ENCODE results near the gene ERGIC1. TPM values are rescaled to one million over a fixed set of nuclear protein-coding genes. Genes with fewer than 3 reads are reported as not detected.

Gene ERGIC1
- total and polyA plus RNA-seq, 2 of the 8 experiments (the other 6 are each of a cell fraction or from before 2014, with no cell fraction given) = 95.3 to 106 TPM

GRCh38 chr5:172821340-172821985 is 12.6 kb upstream of the ERGIC1 start:
- no peaks in the 10 kb centered on the region for H3K79me2 ChIP-seq (ENCODE audit: control insufficient read depth in 1 of 2, insufficient read depth in 2 of 2, low read length in 2 of 2)
- DNase-seq (ENCODE audit: low read depth in 1 of 2, low spot score in 2 of 2) = no peak
- no peak overlapping the region for H3K27ac ChIP-seq (ENCODE audit: low read depth, low read length)
- no peak overlapping the region for H2BK120ac ChIP-seq (replicated peaks; ENCODE audit: low read depth, low read length)
- H3K4me1 ChIP-seq (replicated peaks in 1 of 4; ENCODE audit: control insufficient read depth in 3 of 4, insufficient read depth in 4 of 4, low read length in 3 of 4) = peaks cover 0 to 3% (median 0%) of the 10 kb centered on the region in 4 experiments; a peak in 1 of 7 replicates
- no peaks in the 10 kb centered on the region for H3K79me1 ChIP-seq (ENCODE audit: low read depth, low read length)
- no peak overlapping the region for H2AK5ac ChIP-seq (ENCODE audit: low read depth, low read length)
- H4K5ac ChIP-seq (ENCODE audit: insufficient read length, low read depth, low read length) = no peak overlapping the region
- CTCF ChIA-PET (ENCODE audit: partially characterized antibody) = interaction anchor here (1.0 to 1.5 kb wide), 6 partner anchors 11 to 201 kb away, joined by 3 to 6 read pairs (median 4); partner anchors contain the start of gene DUSP1
- H4K91ac ChIP-seq (replicated peaks; ENCODE audit: insufficient read length, low read length) = no peak overlapping the region
- H3K4ac ChIP-seq (replicated peaks; ENCODE audit: insufficient read length, low read depth, low read length) = no peak overlapping the region
- H2BK15ac ChIP-seq (ENCODE audit: low read length) = no peak overlapping the region
- no peak overlapping the region for H3K9ac ChIP-seq (replicated peaks in 1 of 4; ENCODE audit: extremely low read depth in 1 of 4, low read depth in 3 of 4, low read length in 3 of 4)
- H3K14ac ChIP-seq (ENCODE audit: insufficient read length) = no peak overlapping the region
- no peak overlapping the region for H2BK5ac ChIP-seq (ENCODE audit: low read depth, low read length)
- no peak overlapping the region for H2BK20ac ChIP-seq (ENCODE audit: low read length)
- H3K18ac ChIP-seq (ENCODE audit: extremely low read depth, low read length) = no peak overlapping the region
- FAIRE-seq = no peak
- 82% methylated on average over 6 of the region's 6 CpGs; no CpG with 5 or more reads in 1 of the 2 experiments for WGBS, 2 experiments (ENCODE audit: extremely low coverage in 1 of 2, insufficient coverage in 1 of 2, insufficient read length in 1 of 2, insufficient replicate concordance in 2 of 2, low coverage in 1 of 2, low lambda C conversion rate in 2 of 2, missing lambda C conversion rate in 1 of 2)
- no peak overlapping the region for H3K4me2 ChIP-seq (ENCODE audit: insufficient read depth in 1 of 2, low read depth in 2 of 2, low read length in 2 of 2)
- no peaks in the 10 kb centered on the region; a peak in 2 of 8 replicates for H3K36me3 ChIP-seq (ENCODE audit: control insufficient read depth in 2 of 4, insufficient read depth in 4 of 4, low read length in 3 of 4)
- POLR2A ChIA-PET (ENCODE audit: partially characterized antibody) = interaction anchor here (0.8 to 1.4 kb wide), 2 partner anchors 14 to 26 kb away, joined by 3 read pairs; no protein-coding TSS in a partner anchor
- no peak overlapping the region for H3K56ac ChIP-seq (replicated peaks; ENCODE audit: insufficient read length, low read depth, low read length)
- H2AFZ ChIP-seq (ENCODE audit: low read length) = no peak overlapping the region
- H4K8ac ChIP-seq (ENCODE audit: extremely low read depth, insufficient read depth, low read length) = no peak overlapping the region
- H3K27me3 ChIP-seq (replicated peaks in 1 of 4; ENCODE audit: control insufficient read depth in 3 of 4, extremely low read depth in 1 of 4, insufficient read depth in 3 of 4, low read length in 3 of 4) = peaks cover 0 to under 1% (median 0%) of the 10 kb centered on the region in 4 experiments; a peak in 2 of 7 replicates
- no peak overlapping the region for H2BK12ac ChIP-seq (ENCODE audit: low read depth, low read length)
- no peaks in the 10 kb centered on the region for H4K20me1 ChIP-seq (replicated peaks in 1 of 2; ENCODE audit: control insufficient read depth in 1 of 2, insufficient read depth in 2 of 2, low read length in 2 of 2)
- H3K23ac ChIP-seq (ENCODE audit: insufficient read length) = no peak overlapping the region
- no peak overlapping the region for H3K4me3 ChIP-seq (ENCODE audit: extremely low read depth in 1 of 4, insufficient read depth in 2 of 4, low read depth in 3 of 4, low read length in 4 of 4)
- H3K9me3 ChIP-seq (ENCODE audit: insufficient read depth in 2 of 2, low read depth in 1 of 2, low read length in 1 of 2) = peaks cover 7 to 9% of the 10 kb centered on the region in 2 experiments; a peak in 3 of 4 replicates
- H3K23me2 ChIP-seq (ENCODE audit: low read depth, low read length) = no peaks in the 10 kb centered on the region
- no peak for TF ChIP-seq RFX5 (IDR thresholded peaks at IDR 0.05; ENCODE audit: borderline replicate concordance, low read depth, low read length)
- TF ChIP-seq CHD1 (IDR thresholded peaks at IDR 0.05; ENCODE audit: low read depth, low read length) = no peak
- no peak for TF ChIP-seq EZH2 (IDR thresholded peaks at IDR 0.05; ENCODE audit: low read depth, low read length, severe bottlenecking)
- no peak for TF ChIP-seq USF2 (IDR thresholded peaks at IDR 0.05; ENCODE audit: low read length)
- no peak for TF ChIP-seq NRF1 (IDR thresholded peaks at IDR 0.05; ENCODE audit: low read depth, low read length)
- TF ChIP-seq PHF8 (conservative IDR thresholded peaks at IDR 0.05; ENCODE audit: low read depth, low read length) = no peak
- TF ChIP-seq ZNF274 (IDR thresholded peaks at IDR 0.05; ENCODE audit: borderline replicate concordance, extremely low read depth, low read length) = no peak
- no peak for TF ChIP-seq POLR2A (IDR thresholded peaks at IDR 0.05; ENCODE audit: control extremely low read depth in 1 of 2, low read depth in 2 of 2, low read length in 2 of 2)
- TF ChIP-seq EP300 (IDR thresholded peaks at IDR 0.05; ENCODE audit: borderline replicate concordance in 1 of 2, low read depth in 2 of 2, low read length in 2 of 2) = no peak
- TF ChIP-seq JUND (IDR thresholded peaks at IDR 0.05; ENCODE audit: low read length) = no peak
